Lung (tissue), 12 donors: ENCODE data around the gene VSNL1. TPM values are rescaled to one million over a fixed set of nuclear protein-coding genes. Genes with fewer than 3 reads are reported as not detected.

ENCODE experiments used
- ATAC-seq: fragments of 200-7000 bp; cut with Tn5 transposase; one replicate; pipeline ENCODE4 v1.9.1; 2020; ENCODE audit warnings: moderate number of reproducible peaks; ENCODE audit not compliant: insufficient read depth, low FRiP score
- DNase-seq, 3 donors: peaks; one replicate each; pipeline ENCODE4 v3.0.0-alpha.2; 2013 to 2017
- H3K27ac ChIP-seq, 2 donors: one replicate each; pipeline ENCODE4 v1.5.1; 2013; ENCODE audit warnings: mild to moderate bottlenecking in 2 of 2, moderate library complexity in 2 of 2, control low read depth in 1 of 2, inconsistent platforms in 1 of 2, low read depth in 1 of 2, low read length in 1 of 2
- H3K27me3 ChIP-seq, 3 donors: one replicate each; pipeline ENCODE4 v1.5.1; 2013; ENCODE audit warnings: low read length in 2 of 3; ENCODE audit not compliant: control insufficient read depth in 3 of 3, insufficient read depth in 3 of 3
- H3K36me3 ChIP-seq, 4 donors: one replicate each; pipeline ENCODE4 v1.5.1; 2013; ENCODE audit warnings: low read length in 4 of 4, mild to moderate bottlenecking in 1 of 4, moderate library complexity in 1 of 4; ENCODE audit not compliant: control insufficient read depth in 4 of 4, insufficient read depth in 4 of 4
- H3K4me1 ChIP-seq, 5 donors: one replicate each; pipeline ENCODE4 v1.5.1; 2013; ENCODE audit warnings: low read length in 5 of 5, mild to moderate bottlenecking in 2 of 5, moderate library complexity in 1 of 5; ENCODE audit not compliant: control insufficient read depth in 5 of 5, insufficient read depth in 5 of 5
- H3K4me3 ChIP-seq: one replicate; pipeline ENCODE4 v1.5.1; 2013; ENCODE audit warnings: mild to moderate bottlenecking, control low read depth, moderate library complexity
- H3K9ac ChIP-seq, 2 donors: one replicate each; pipeline ENCODE4 v1.5.1; 2013; ENCODE audit warnings: low read length in 2 of 2, control low read depth in 1 of 2; ENCODE audit not compliant: insufficient read depth in 1 of 2
- H3K9me3 ChIP-seq, 4 donors: one replicate each; pipeline ENCODE4 v1.5.1; 2013; ENCODE audit warnings: low read length in 3 of 4, mild to moderate bottlenecking in 1 of 4, moderate library complexity in 1 of 4; ENCODE audit not compliant: control insufficient read depth in 4 of 4, insufficient read depth in 3 of 4
- CTCF ChIP-seq: IDR thresholded peaks from 2 replicates; pipeline ENCODE4 v1.5.1; 2012; ENCODE audit warnings: mild to moderate bottlenecking; ENCODE audit errors: control extremely low read depth, extremely low read depth
- WGBS, 2 donors: extraction: QIAGEN DNeasy Blood & Tissue Kit; methylation state at CpG; one replicate each; pipeline ENCODE4 v1.1.7; 2013; 5-methylcytosine and 5-hydroxymethylcytosine counted together
- polyA plus RNA-seq, 2 donors: library from polyadenylated mRNA; stranded (reverse); fragments of 200-250 nt; gene quantifications; one replicate each; pipeline ENCODE4 v1.2.1, GENCODE V29; 2013
- total RNA-seq, 2 donors: library from RNA; depleted of rRNA in 1 of 2; stranded (reverse); fragments of >200 nt in 1 of 2; gene quantifications; one replicate each; pipeline ENCODE4 v1.2.1, GENCODE V29; 2014 to 2021
- donor health status: control.
- donor health status: control.
- donor health status: Bipolar disorder and iron deficiency.
- donor health status: healthy.
- donor health status: DM: yes; HTN: yes; CAD: no.

The VSNL1 gene
- total and polyA plus RNA-seq, 4 donors = 0.87 to 6.9 (median 1.5) TPM

GRCh38 chr2:17662723-17663122 is 122.2 kb downstream of the VSNL1 start:
- H3K4me1 ChIP-seq = peaks cover 0 to 4% (median 0%) of the 10 kb centered on the region in 5 donors
- H3K36me3 ChIP-seq = peaks cover 8 to 12% (median 9%) of the 10 kb centered on the region in 4 donors
- H3K4me3 ChIP-seq = no peak overlapping the region
- H3K27me3 ChIP-seq = no peaks in the 10 kb centered on the region
- H3K9me3 ChIP-seq = no peaks in the 10 kb centered on the region
- H3K9ac ChIP-seq = no peak overlapping the region
- TF ChIP-seq CTCF = no peak
- DNase-seq = no peak
- WGBS, 2 donors = 95 to 100% methylated on average over 1 of the region's 1 CpG
- no peak for ATAC-seq
- H3K27ac ChIP-seq = no peak overlapping the region

GRCh38 chr2:17664534-17664933 is 124.0 kb downstream of the VSNL1 start:
- H3K36me3 ChIP-seq = peaks cover 9 to 17% (median 14%) of the 10 kb centered on the region in 4 donors
- no peak overlapping the region for H3K9ac ChIP-seq
- no peaks in the 10 kb centered on the region for H3K27me3 ChIP-seq
- no peak overlapping the region for H3K4me3 ChIP-seq
- peaks cover 0 to 4% (median 0%) of the 10 kb centered on the region in 5 donors for H3K4me1 ChIP-seq
- ATAC-seq (no peak), DNase-seq (no peak)
- H3K27ac ChIP-seq = no peak overlapping the region
- TF ChIP-seq CTCF = no peak
- no peaks in the 10 kb centered on the region for H3K9me3 ChIP-seq
- WGBS, 2 donors = 96 to 98% methylated on average over 1 of the region's 1 CpG

GRCh38 chr2:17667898-17668297 is 127.4 kb downstream of the VSNL1 start:
- Histone ChIP-seq H3K27ac (no peak overlapping the region), H3K27me3 (no peaks in the 10 kb centered on the region), H3K36me3 (peaks cover 9 to 20% (median 11%) of the 10 kb centered on the region in 4 donors), H3K9ac (no peak overlapping the region), H3K4me3 (no peak overlapping the region), H3K4me1 (peaks cover 0 to 4% (median 0%) of the 10 kb centered on the region in 5 donors), H3K9me3 (no peaks in the 10 kb centered on the region)
- TF ChIP-seq CTCF = no peak
- ATAC-seq = no peak
- WGBS, 2 donors = 88 to 89% methylated on average over 1 of the region's 1 CpG
- DNase-seq = no peak
